Neural cell (in vitro differentiated cells): ENCODE data around the gene SRCIN1. TPM values are rescaled to one million over a fixed set of nuclear protein-coding genes. Genes with fewer than 3 reads are reported as not detected.

Experiments
- H2AFZ ChIP-seq: fragments of 200-600, 300-800 bp; sonication (generic), shearing (Covaris generic); 2 replicates; pipeline ENCODE4 v1.6.0; 2014; ENCODE audit warnings: low read depth, mild to moderate bottlenecking, antibody characterized with exemption, low read length, moderate library complexity
- H3F3A ChIP-seq: fragments of 200-600 bp; shearing (Covaris generic); 2 replicates; pipeline ENCODE4 v1.6.1; 2016; ENCODE audit warnings: mild to moderate bottlenecking, moderate library complexity, mixed read lengths, antibody characterized with exemption, low read length; ENCODE audit not compliant: insufficient read depth, poor library complexity, severe bottlenecking
- H3K27ac ChIP-seq: fragments of 200-600, 300-800 bp; sonication (generic), shearing (Covaris generic); 2 replicates; pipeline ENCODE4 v1.5.1; 2014; ENCODE audit warnings: mild to moderate bottlenecking, low read length, moderate library complexity
- H3K27me3 ChIP-seq: fragments of 300-800, 200-600 bp; sonication (generic), shearing (Covaris generic); 2 replicates; pipeline ENCODE4 v1.6.0; 2014; ENCODE audit warnings: mild to moderate bottlenecking, low read depth, low read length, moderate library complexity; ENCODE audit not compliant: insufficient read depth
- H3K36me3 ChIP-seq: fragments of 300-800, 200-600 bp; sonication (generic), shearing (Covaris generic); 2 replicates; pipeline ENCODE4 v1.5.1; 2014; ENCODE audit warnings: mild to moderate bottlenecking, antibody characterized with exemption, low read length, moderate library complexity; ENCODE audit not compliant: insufficient read depth
- H3K4me2 ChIP-seq: fragments of 300-800, 200-600 bp; sonication (generic), shearing (Covaris generic); 2 replicates; pipeline ENCODE4 v1.6.0; 2014; ENCODE audit warnings: mild to moderate bottlenecking, low read length
- H3K4me3 ChIP-seq: fragments of 300-800, 200-600 bp; sonication (generic), shearing (Covaris generic); 2 replicates; pipeline ENCODE4 v1.5.1; 2014; ENCODE audit warnings: mild to moderate bottlenecking, low read length, moderate library complexity
- H3K79me2 ChIP-seq: fragments of 200-600 bp; shearing (Covaris generic); replicated peaks from 2 replicates; pipeline ENCODE4 v1.6.0; 2014; ENCODE audit warnings: mild to moderate bottlenecking, low read length, moderate library complexity; ENCODE audit not compliant: insufficient read depth
- H3K9ac ChIP-seq: fragments of 300-800, 200-600 bp; sonication (generic), shearing (Covaris generic); 2 replicates; pipeline ENCODE4 v1.6.1; 2016; ENCODE audit warnings: mild to moderate bottlenecking, low read length, mixed read lengths
- H3K9me2 ChIP-seq: fragments of 200-600 bp; shearing (Covaris generic); 2 replicates; pipeline ENCODE4 v1.6.1; 2016; ENCODE audit warnings: mild to moderate bottlenecking, low read length, mixed read lengths; ENCODE audit not compliant: insufficient read depth
- H3K9me3 ChIP-seq: fragments of 200-600, 300-800 bp; sonication (generic), shearing (Covaris generic); 2 replicates; pipeline ENCODE4 v1.6.1; 2016; ENCODE audit warnings: mild to moderate bottlenecking, mixed run types, low read length, moderate library complexity, mixed read lengths
- H4K20me1 ChIP-seq: fragments of 200-600 bp; shearing (Covaris generic); 2 replicates; pipeline ENCODE4 v1.6.1; 2016; ENCODE audit warnings: mild to moderate bottlenecking, mixed run types; ENCODE audit not compliant: insufficient read depth
- EP300 ChIP-seq: fragments of 450-650 bp; conservative IDR thresholded peaks from 2 replicates; pipeline ENCODE4 v1.6.1; 2014; ENCODE audit warnings: antibody characterized with exemption, mild to moderate bottlenecking, moderate library complexity; ENCODE audit not compliant: poor library complexity, severe bottlenecking
- POLR2AphosphoS5 ChIP-seq: IDR thresholded peaks from 2 replicates; pipeline ENCODE4 v1.6.1; 2012
- RAD21 ChIP-seq: fragments of 450-650 bp; conservative IDR thresholded peaks from 2 replicates; pipeline ENCODE4 v1.6.1; 2014; ENCODE audit warnings: antibody characterized with exemption, mild to moderate bottlenecking, moderate library complexity
- SMC3 ChIP-seq: fragments of 450-650 bp; conservative IDR thresholded peaks from 2 replicates; pipeline ENCODE4 v1.6.1; 2014; ENCODE audit warnings: antibody characterized with exemption, mild to moderate bottlenecking, moderate library complexity; ENCODE audit not compliant: poor library complexity
- TAF1 ChIP-seq: IDR thresholded peaks from 2 replicates; pipeline ENCODE4 v1.6.1; 2012; ENCODE audit warnings: low read depth
- polyA plus RNA-seq: library from polyadenylated mRNA; depleted of rRNA; stranded (reverse); fragments of >200 nt; gene quantifications from 2 replicates; pipeline ENCODE4 v1.2.3, GENCODE V29; 2014
- TF ChIP-seq, protein P1 (sequence below): fragments of 450-650 bp; IDR thresholded peaks from 2 replicates; pipeline ENCODE4 v1.5.1; 2014; ENCODE audit warnings: antibody characterized with exemption, mild to moderate bottlenecking, moderate library complexity; ENCODE audit not compliant: poor library complexity, severe bottlenecking

The SRCIN1 gene
- polyA plus RNA-seq, 1 donor from 2014 or later, result 18.0 TPM

GRCh38 chr17:38604479-38605403 is 1.0 kb downstream of the SRCIN1 start:
- H3K79me2 ChIP-seq, result peaks cover 54% of the 10 kb centered on the region
- no peak overlapping the region for H2AFZ ChIP-seq
- H3K36me3 ChIP-seq, result no peaks in the 10 kb centered on the region
- TF ChIP-seq TAF1 (no peak), RAD21 (no peak)
- TF ChIP-seq, protein P1, sequence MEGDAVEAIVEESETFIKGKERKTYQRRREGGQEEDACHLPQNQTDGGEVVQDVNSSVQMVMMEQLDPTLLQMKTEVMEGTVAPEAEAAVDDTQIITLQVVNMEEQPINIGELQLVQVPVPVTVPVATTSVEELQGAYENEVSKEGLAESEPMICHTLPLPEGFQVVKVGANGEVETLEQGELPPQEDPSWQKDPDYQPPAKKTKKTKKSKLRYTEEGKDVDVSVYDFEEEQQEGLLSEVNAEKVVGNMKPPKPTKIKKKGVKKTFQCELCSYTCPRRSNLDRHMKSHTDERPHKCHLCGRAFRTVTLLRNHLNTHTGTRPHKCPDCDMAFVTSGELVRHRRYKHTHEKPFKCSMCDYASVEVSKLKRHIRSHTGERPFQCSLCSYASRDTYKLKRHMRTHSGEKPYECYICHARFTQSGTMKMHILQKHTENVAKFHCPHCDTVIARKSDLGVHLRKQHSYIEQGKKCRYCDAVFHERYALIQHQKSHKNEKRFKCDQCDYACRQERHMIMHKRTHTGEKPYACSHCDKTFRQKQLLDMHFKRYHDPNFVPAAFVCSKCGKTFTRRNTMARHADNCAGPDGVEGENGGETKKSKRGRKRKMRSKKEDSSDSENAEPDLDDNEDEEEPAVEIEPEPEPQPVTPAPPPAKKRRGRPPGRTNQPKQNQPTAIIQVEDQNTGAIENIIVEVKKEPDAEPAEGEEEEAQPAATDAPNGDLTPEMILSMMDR, result peak; percentile 54
- peaks cover 4% of the 10 kb centered on the region for H3F3A ChIP-seq
- no peaks in the 10 kb centered on the region for H3K27me3 ChIP-seq
- peak overlapping the region; percentile 91 for H3K27ac ChIP-seq
- peak overlapping the region; percentile 87 for H3K9ac ChIP-seq
- peak overlapping the region; percentile 100 for H3K4me2 ChIP-seq
- H3K9me3 ChIP-seq, result no peaks in the 10 kb centered on the region
- H3K9me2 ChIP-seq, result no peaks in the 10 kb centered on the region
- peaks cover 6% of the 10 kb centered on the region for H4K20me1 ChIP-seq
- H3K4me3 ChIP-seq, result peak overlapping the region; percentile 73

DNA sequence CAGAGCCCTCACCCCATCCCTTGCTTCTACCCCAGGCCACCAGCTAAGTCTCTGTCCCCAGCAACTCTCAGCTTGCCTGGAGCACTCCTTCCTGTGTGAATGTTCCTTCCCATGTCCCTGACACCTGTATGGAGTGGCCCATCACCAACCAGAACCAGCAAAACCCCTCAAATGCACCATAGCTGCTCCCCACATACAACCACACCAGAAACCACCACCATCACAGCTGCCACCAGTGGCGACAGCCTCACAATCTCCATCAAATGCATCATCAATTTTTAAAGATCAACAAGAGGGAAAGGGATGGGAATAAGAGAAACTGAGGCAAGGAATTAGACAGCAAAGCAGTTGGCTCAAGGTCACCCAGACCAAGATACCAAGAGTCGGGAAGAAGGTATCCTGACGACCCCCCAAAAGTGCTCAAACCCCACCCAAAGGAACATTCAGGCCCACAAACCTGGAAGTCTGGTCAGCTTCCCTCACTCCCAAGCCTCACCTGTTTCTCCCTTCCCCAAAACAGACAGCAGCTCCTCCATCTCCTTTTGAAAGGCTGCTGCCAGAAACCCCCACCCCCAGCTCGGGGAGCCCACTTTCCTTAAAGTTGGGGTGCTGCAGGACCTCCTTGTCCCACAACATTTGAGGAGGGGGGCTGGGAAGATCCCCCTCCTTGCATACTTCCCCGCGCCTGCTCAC is 1.8 kb downstream of the SRCIN1 start:
- peak overlapping the region; percentile 73 for H3K4me3 ChIP-seq
- peaks cover 6% of the 10 kb centered on the region for H4K20me1 ChIP-seq
- H3K9ac ChIP-seq, result peak overlapping the region; percentile 87
- H3K9me3 ChIP-seq, result no peaks in the 10 kb centered on the region
- H3K4me2 ChIP-seq, result peak overlapping the region; percentile 100
- TF ChIP-seq TAF1 (no peak), EP300 (no peak), POLR2AphosphoS5 (no peak), SMC3 (no peak)
- TF ChIP-seq, protein P1, result no peak
- no peaks in the 10 kb centered on the region for H3K27me3 ChIP-seq
- H3K79me2 ChIP-seq, result peaks cover 54% of the 10 kb centered on the region
- H2AFZ ChIP-seq, result no peak overlapping the region
- H3K9me2 ChIP-seq, result no peaks in the 10 kb centered on the region
- H3F3A ChIP-seq, result peaks cover 4% of the 10 kb centered on the region
- H3K36me3 ChIP-seq, result no peaks in the 10 kb centered on the region
- peak overlapping the region; percentile 91 for H3K27ac ChIP-seq
